ENCODE measurements around the gene ADCY7.

GRCh38 chr16:50359626-50360025 is 93.3 kb downstream of the ADCY7 start:
- no peak for TF ChIP-seq CTCF (conservative IDR thresholded peaks at IDR 0.05; ENCODE audit: low read depth, low read length)
- no peak for TF ChIP-seq CHD1 (IDR thresholded peaks at IDR 0.05; ENCODE audit: low read depth, low read length)
- TF ChIP-seq MAFK (IDR thresholded peaks at IDR 0.05; ENCODE audit: low read depth, low read length), result no peak

Measured in IMR-90 (cell line).